Duodenal mucosa (tissue), 2 donors: ENCODE measurements around the gene SAMD8.
"Not testable (repeated sequence)": the region's sequence is repeated elsewhere in the genome, so short reads cannot be mapped to it uniquely, and the experiment has no call there.

Experiments used
- H3K27ac ChIP-seq: one replicate; pipeline ENCODE4 v1.7.0; 2013; ENCODE audit warnings: low read depth, low read length
- H3K27me3 ChIP-seq, 2 donors: one replicate each; pipeline ENCODE4 v1.7.0; 2013; ENCODE audit warnings: low read length in 2 of 2, control low read depth in 1 of 2; ENCODE audit not compliant: insufficient read depth in 2 of 2, control insufficient read depth in 1 of 2
- H3K36me3 ChIP-seq, 2 donors: one replicate each; pipeline ENCODE4 v1.7.0; 2013; ENCODE audit warnings: low read length in 2 of 2, control low read depth in 1 of 2; ENCODE audit not compliant: insufficient read depth in 2 of 2, control insufficient read depth in 1 of 2
- H3K4me1 ChIP-seq, 2 donors: one replicate each; pipeline ENCODE4 v1.7.0; 2013; ENCODE audit warnings: low read length in 2 of 2, control low read depth in 1 of 2; ENCODE audit not compliant: insufficient read depth in 2 of 2, control insufficient read depth in 1 of 2
- H3K4me3 ChIP-seq, 2 donors: one replicate each; pipeline ENCODE4 v1.7.0; 2013; ENCODE audit warnings: low read length in 2 of 2, low read depth in 1 of 2
- H3K9ac ChIP-seq, 2 donors: one replicate each; pipeline ENCODE4 v1.7.0; 2013; ENCODE audit warnings: low read length in 2 of 2, low read depth in 1 of 2
- H3K9me3 ChIP-seq, 2 donors: one replicate each; pipeline ENCODE4 v1.7.0; 2013; ENCODE audit warnings: low read length in 2 of 2, control low read depth in 1 of 2; ENCODE audit not compliant: control insufficient read depth in 1 of 2

The SAMD8 gene

GRCh38 chr10:75107756-75108683, 3.4 kb upstream of the SAMD8 start:
- Histone ChIP-seq H3K4me3 (no peak overlapping the region), H3K27me3 (no peaks in the 10 kb centered on the region), H3K9ac (no peak overlapping the region), H3K27ac (no peak overlapping the region), H3K4me1 (peaks cover 8 to 10% of the 10 kb centered on the region in 2 donors), H3K9me3 (no peaks in the 10 kb centered on the region), H3K36me3 (no peaks in the 10 kb centered on the region)

GRCh38 chr10:75108684-75109458, 2.6 kb upstream of the SAMD8 start:
- Histone ChIP-seq H3K36me3 (no peaks in the 10 kb centered on the region), H3K27ac (no peak overlapping the region), H3K9me3 (no peaks in the 10 kb centered on the region), H3K4me1 (peaks cover 10 to 16% of the 10 kb centered on the region in 2 donors), H3K4me3 (no peak overlapping the region), H3K27me3 (no peaks in the 10 kb centered on the region), H3K9ac (no peak overlapping the region)

GRCh38 chr10:75109459-75109778, 2.0 kb upstream of the SAMD8 start:
- Histone ChIP-seq H3K4me1 (peaks cover 10 to 19% of the 10 kb centered on the region in 2 donors), H3K36me3 (no peaks in the 10 kb centered on the region)

GRCh38 chr10:75110006-75110632, 1.3 kb upstream of the SAMD8 start:
- no peak overlapping the region for H3K9ac ChIP-seq

More at GRCh38 chr10:75109459-75109778, 2.0 kb upstream of the SAMD8 start:
- H3K4me3 ChIP-seq: no peak overlapping the region
- no peak overlapping the region for H3K27ac ChIP-seq
- H3K27me3 ChIP-seq: no peaks in the 10 kb centered on the region
- no peaks in the 10 kb centered on the region for H3K9me3 ChIP-seq
- no peak overlapping the region for H3K9ac ChIP-seq

GRCh38 chr10:75111907-75112679, 637 bp downstream of the SAMD8 start:
- Histone ChIP-seq H3K9ac (peak overlapping the region; percentile 91 to 97), H3K4me1 (peaks cover 10 to 23% of the 10 kb centered on the region in 2 donors), H3K27me3 (no peaks in the 10 kb centered on the region), H3K4me3 (peak overlapping the region; percentile 95 to 97), H3K36me3 (no peaks in the 10 kb centered on the region), H3K27ac (peak overlapping the region; percentile 97), H3K9me3 (no peaks in the 10 kb centered on the region)

More at GRCh38 chr10:75110006-75110632, 1.3 kb upstream of the SAMD8 start:
- peak overlapping the region in 1 of 2 donors; percentile 95 for H3K4me3 ChIP-seq
- no peaks in the 10 kb centered on the region for H3K36me3 ChIP-seq
- H3K4me1 ChIP-seq: peaks cover 10 to 20% of the 10 kb centered on the region in 2 donors
- H3K27me3 ChIP-seq: no peaks in the 10 kb centered on the region
- no peak overlapping the region for H3K27ac ChIP-seq
- no peaks in the 10 kb centered on the region for H3K9me3 ChIP-seq

GRCh38 chr10:75115137-75115536, 3.7 kb downstream of the SAMD8 start:
- H3K4me3 ChIP-seq: no peak overlapping the region
- no peaks in the 10 kb centered on the region for H3K9me3 ChIP-seq
- H3K36me3 ChIP-seq: no peaks in the 10 kb centered on the region
- no peak overlapping the region for H3K9ac ChIP-seq
- peaks cover 6 to 23% of the 10 kb centered on the region in 2 donors for H3K4me1 ChIP-seq
- no peak overlapping the region for H3K27ac ChIP-seq
- no peaks in the 10 kb centered on the region for H3K27me3 ChIP-seq

- not testable (repeated sequence) for H3K4me3 ChIP-seq, H3K36me3 ChIP-seq, H3K9ac ChIP-seq, H3K27me3 ChIP-seq, H3K9me3 ChIP-seq, H3K27ac ChIP-seq
- peaks cover 13 to 32% of the 10 kb centered on the region in 2 donors for H3K4me1 ChIP-seq
These were observed 5.7 kb downstream of the SAMD8 start for GRCh38 chr10:75116941-75117775.

GRCh38 chr10:75117995-75118394, 6.5 kb downstream of the SAMD8 start:
- H3K36me3 ChIP-seq: no peaks in the 10 kb centered on the region
- peaks cover 7 to 23% of the 10 kb centered on the region in 2 donors for H3K4me1 ChIP-seq
- H3K9me3 ChIP-seq: no peaks in the 10 kb centered on the region
- no peak overlapping the region for H3K27ac ChIP-seq
- no peak overlapping the region for H3K9ac ChIP-seq
- no peak overlapping the region for H3K4me3 ChIP-seq
- H3K27me3 ChIP-seq: no peaks in the 10 kb centered on the region

GRCh38 chr10:75119444-75120066, 8.1 kb downstream of the SAMD8 start:
- not testable (repeated sequence) for H3K27me3 ChIP-seq, H3K36me3 ChIP-seq, H3K9me3 ChIP-seq, H3K27ac ChIP-seq, H3K4me3 ChIP-seq, H3K9ac ChIP-seq
- peaks cover 7 to 15% of the 10 kb centered on the region in 2 donors for H3K4me1 ChIP-seq
